OCI-LY7 (cell line): Measurements from ENCODE around the gene DEGS1. TPM values are rescaled to one million over a fixed set of nuclear protein-coding genes. Genes with fewer than 3 reads are reported as not detected.

Source experiments
- BruUV-seq: library from RNA; stranded (reverse); fragments of 400-500 nt; replicated peaks from 2 replicates; lab custom pipeline; 2021; lab: Mats Ljungman, UMichigan
- CTCF ChIA-PET: fragments of 300-600 bp; sonication (Branson Sonifier 250); formaldehyde crosslinking; loops from one replicate; lab custom pipeline; 2022; ENCODE audit warnings: antibody characterized with exemption; ENCODE audit not compliant: unreplicated experiment; lab: Charles Lee
- POLR2A ChIA-PET: fragments of 300-600 bp; sonication (Branson Sonifier 250); formaldehyde crosslinking; loops from one replicate; lab custom pipeline; 2022; ENCODE audit warnings: antibody characterized with exemption; lab: Charles Lee
- DNase-seq: peaks from one replicate; pipeline ENCODE4 v3.0.0-alpha.2; 2015; ENCODE audit warnings: low spot score
- H2AFZ ChIP-seq: fragments of 200-600 bp; sonication (generic), shearing (Covaris generic); 2 replicates; pipeline ENCODE4 v1.6.1; 2014; ENCODE audit warnings: mild to moderate bottlenecking, antibody characterized with exemption, low read length, moderate library complexity
- H3K27ac ChIP-seq: fragments of 200-600 bp; sonication (generic); 2 replicates; pipeline ENCODE4 v1.5.1; 2014; ENCODE audit warnings: mixed run types, low read depth, mild to moderate bottlenecking, moderate library complexity, low read length, inconsistent platforms; ENCODE audit not compliant: poor library complexity, severe bottlenecking
- H3K36me3 ChIP-seq: fragments of 200-600 bp; sonication (generic); 2 replicates; pipeline ENCODE4 v1.6.1; 2014; ENCODE audit warnings: mild to moderate bottlenecking, antibody characterized with exemption, low read length, moderate library complexity, mixed read lengths; ENCODE audit not compliant: insufficient read depth
- H3K4me1 ChIP-seq: fragments of 200-600 bp; sonication (generic); 2 replicates; pipeline ENCODE4 v1.5.1; 2014; ENCODE audit warnings: mild to moderate bottlenecking, low read length; ENCODE audit not compliant: insufficient read depth, poor library complexity, severe bottlenecking
- H3K4me2 ChIP-seq: fragments of 200-600 bp; sonication (generic); 2 replicates; pipeline ENCODE4 v1.6.1; 2014; ENCODE audit warnings: mild to moderate bottlenecking, low read length
- H3K4me3 ChIP-seq: fragments of 200-600 bp; sonication (generic); 2 replicates; pipeline ENCODE4 v1.5.1; 2014; ENCODE audit warnings: mild to moderate bottlenecking, low read depth, low read length; ENCODE audit not compliant: poor library complexity, severe bottlenecking
- H3K79me2 ChIP-seq: fragments of 200-600 bp; sonication (generic); 2 replicates; pipeline ENCODE4 v1.6.1; 2016; ENCODE audit warnings: low read depth, mild to moderate bottlenecking, low read length, moderate library complexity, mixed read lengths; ENCODE audit not compliant: insufficient read depth
- H3K9me2 ChIP-seq: fragments of 200-600 bp; sonication (generic); 2 replicates; pipeline ENCODE4 v1.6.1; 2016; ENCODE audit warnings: mild to moderate bottlenecking, low read length, mixed read lengths; ENCODE audit not compliant: insufficient read depth
- H3K9me3 ChIP-seq: fragments of 200-600 bp; sonication (generic); 2 replicates; pipeline ENCODE4 v1.6.1; 2014; ENCODE audit warnings: mild to moderate bottlenecking, mixed run types, low read length, mixed read lengths
- H4K20me1 ChIP-seq: fragments of 200-600 bp; sonication (generic); 2 replicates; pipeline ENCODE4 v1.6.1; 2014; ENCODE audit warnings: mild to moderate bottlenecking, antibody characterized with exemption, low read length, moderate library complexity, mixed read lengths; ENCODE audit not compliant: insufficient read depth
- CTCF ChIP-seq: fragments of 200-600 bp; sonication (generic); conservative IDR thresholded peaks from 2 replicates; pipeline ENCODE4 v1.5.1; 2014; ENCODE audit warnings: mild to moderate bottlenecking, antibody characterized with exemption, low read length, moderate library complexity, mixed read lengths
- EZH2phosphoT487 ChIP-seq: fragments of 200-600 bp; sonication (generic); IDR thresholded peaks from 2 replicates; pipeline ENCODE4 v1.6.1; 2018; ENCODE audit warnings: low read depth, borderline replicate concordance, mild to moderate bottlenecking, mixed run types, antibody characterized with exemption, low read length, moderate library complexity, mixed read lengths
- intact Hi-C: fragments of 100-400 bp; cut with micrococcal nuclease; formaldehyde crosslinking; loops from one replicate; pipeline ENCODE4 v1.10.0; 2022; ENCODE audit not compliant: unreplicated experiment
- total RNA-seq, 2 experiments: library from RNA; depleted of rRNA in 1 of 2; stranded (reverse); fragments of >200 nt in 1 of 2; shearing (Covaris generic) in 1 of 2; gene quantifications; 2 replicates each; pipeline ENCODE4 v1.2.3, GENCODE V29; 2014 to 2022

Gene DEGS1
- total RNA-seq, 2 experiments from 2014 or later, result 34.8 to 53.2 TPM

- Histone ChIP-seq H4K20me1 (no peaks in the 10 kb centered on the region), H3K79me2 (no peaks in the 10 kb centered on the region), H3K36me3 (no peaks in the 10 kb centered on the region), H2AFZ (no peak overlapping the region), H3K4me1 (peaks cover 7% of the 10 kb centered on the region), H3K27ac (no peak overlapping the region), H3K4me3 (no peak overlapping the region), H3K9me3 (no peaks in the 10 kb centered on the region), H3K9me2 (no peaks in the 10 kb centered on the region), H3K4me2 (no peak overlapping the region)
- TF ChIP-seq CTCF (no peak), EZH2phosphoT487 (no peak)
- intact Hi-C loops, result no loop called here
- BruUV-seq, result no TSS peak
- peak; percentile 52 for DNase-seq
- ChIA-PET CTCF (no interaction called here), POLR2A (no interaction called here)
Observed at GRCh38 chr1:224211206-224211962, 28.3 kb downstream of the DEGS1 start.

GRCh38 chr1:224212618-224213061 lies 29.6 kb downstream of the DEGS1 start:
- no TSS peak for BruUV-seq
- Histone ChIP-seq H3K4me2 (no peak overlapping the region), H4K20me1 (no peaks in the 10 kb centered on the region), H3K9me3 (no peaks in the 10 kb centered on the region), H3K9me2 (no peaks in the 10 kb centered on the region), H3K4me1 (peaks cover 7% of the 10 kb centered on the region), H3K4me3 (no peak overlapping the region), H3K27ac (no peak overlapping the region), H3K79me2 (no peaks in the 10 kb centered on the region), H2AFZ (no peak overlapping the region), H3K36me3 (no peaks in the 10 kb centered on the region)
- ChIA-PET CTCF (interaction anchor here (0.6 to 1.2 kb wide), 2 partner anchors 9 to 24 kb away, joined by 3 to 4 read pairs; no protein-coding TSS in a partner anchor), POLR2A (interaction anchor here (0.9 kb wide), 1 partner anchor 20 kb away, joined by 3 read pairs; no protein-coding TSS in a partner anchor)
- intact Hi-C loops, result no loop called here
- no peak for DNase-seq
- TF ChIP-seq EZH2phosphoT487 (no peak), CTCF (no peak)
